Measurements from ENCODE around the gene SZRD1. TPM values are rescaled to one million over a fixed set of nuclear protein-coding genes. Genes with fewer than 3 reads are reported as not detected.

The SZRD1 gene
- total RNA-seq (2021) (104 and 114 TPM in 2 replicates), Bru-seq, nascent RNA (percentile 90 among the genes with signal in this experiment), BruChase-seq, experiment 1, labeled RNA remaining after a 2-hour chase (percentile 84 among the genes with signal in this experiment), BruChase-seq, experiment 2, labeled RNA remaining after a 6-hour chase (percentile 95 among the genes with signal in this experiment)
- long read RNA-seq, transcript SZRD1-201 (4 exons, 3,636 nt) = minor isoform, 7 of 129 reads
- long read RNA-seq, transcript SZRD1-202 (3 exons, 3,447 nt) = minor isoform, 20 of 129 reads
- long read RNA-seq, transcript SZRD1-210 (3 exons, 3,401 nt) = major isoform, 25 of 129 reads
- long read RNA-seq, partial matches to known transcripts = 3 of 129 reads
- long read RNA-seq, other reads (novel, unspliced or antisense) = 73 of 129 reads

- ChIA-PET CTCF (interaction anchor here (0.7 to 1.3 kb wide), 3 partner anchors 14 to 160 kb away, joined by 4 to 6 read pairs (median 5); partner anchors contain the start of gene FBXO42), POLR2A (ENCODE audit: unreplicated experiment) (interaction anchor here (0.6 kb wide), 1 partner anchor 154 kb away, joined by 3 read pairs; the partner anchor contains the start of gene ARHGEF19)
- H3K4me3 ChIP-seq = peak within 1 kb of the TSS; percentile 59
- intact Hi-C loops (cut with micrococcal nuclease; ENCODE audit: unreplicated experiment) = loop anchor here (5.0 kb wide), 2 partner anchors 76 to 354 kb away; partner anchors contain the start of gene NECAP2
- no peaks in the 10 kb centered on the region for H3K9me3 ChIP-seq (ENCODE audit: insufficient read depth, low read depth)
- H2AFZ ChIP-seq = peak within 1 kb of the TSS; percentile 77
- peaks cover 29% of the 10 kb centered on the region for H4K20me1 ChIP-seq (ENCODE audit: insufficient read depth)
- peaks cover 43% of the 10 kb centered on the region for H3K79me2 ChIP-seq (ENCODE audit: low read depth)
- no peaks in the 10 kb centered on the region; the same call in 1 of the 2 replicates for H3F3A ChIP-seq (ENCODE audit: insufficient read depth, low read depth)
- no TSS peak for BruUV-seq (replicated peaks)
- H3K27ac ChIP-seq = peak within 1 kb of the TSS; percentile 74
- no peaks in the 10 kb centered on the region for H3K9me2 ChIP-seq (ENCODE audit: insufficient read depth)
- H3K36me3 ChIP-seq (ENCODE audit: low read depth) = no peaks in the 10 kb centered on the region
- DNase-seq = peak; percentile 92
- 0 out of 2 replicates have a peak, but pooled peaks cover 7% of the 10 kb centered on the region for H3K4me1 ChIP-seq (replicated peaks; ENCODE audit: insufficient read depth)
- no peak for TF ChIP-seq CTCF (conservative IDR thresholded peaks at IDR 0.05)
- no peak for TF ChIP-seq EZH2 (IDR thresholded peaks at IDR 0.05; ENCODE audit: low read depth)
- no peaks in the 10 kb centered on the region for H3K27me3 ChIP-seq (ENCODE audit: insufficient read depth, low read depth)
- peak within 1 kb of the TSS; percentile 85 for H3K4me2 ChIP-seq
These were observed at the start of gene SZRD1 for GRCh38 chr1:16366722-16367257. TSS of gene SZRD1 (plus strand) at chr1:16367242. CDS start at chr1:16367258, 16 bp downstream.

GRCh38 chr1:16318555-16318954 is 48.5 kb upstream of the SZRD1 start:
- Histone ChIP-seq H3K4me2 (no peak overlapping the region), H3K79me2 (ENCODE audit: low read depth) (peaks cover 16% of the 10 kb centered on the region), H3K27ac (no peak overlapping the region), H4K20me1 (ENCODE audit: insufficient read depth) (0 out of 2 replicates have a peak, but pooled peaks cover 7% of the 10 kb centered on the region), H3K9me2 (ENCODE audit: insufficient read depth) (no peaks in the 10 kb centered on the region), H3K36me3 (ENCODE audit: low read depth) (no peaks in the 10 kb centered on the region), H2AFZ (no peak overlapping the region), H3K4me3 (no peak overlapping the region), H3F3A (ENCODE audit: insufficient read depth, low read depth) (no peaks in the 10 kb centered on the region), H3K27me3 (ENCODE audit: insufficient read depth, low read depth) (no peaks in the 10 kb centered on the region), H3K4me1 (replicated peaks; ENCODE audit: insufficient read depth) (no peaks in the 10 kb centered on the region), H3K9me3 (ENCODE audit: insufficient read depth, low read depth) (no peaks in the 10 kb centered on the region)
- DNase-seq = no peak
- CTCF ChIA-PET = interaction anchor here (0.7 kb wide), 1 partner anchor 41 kb away, joined by 3 read pairs; no protein-coding TSS in a partner anchor
- BruUV-seq (replicated peaks) = no TSS peak
- intact Hi-C loops (cut with micrococcal nuclease; ENCODE audit: unreplicated experiment) = no loop called here
- TF ChIP-seq CTCF (conservative IDR thresholded peaks at IDR 0.05) (no peak), EZH2 (IDR thresholded peaks at IDR 0.05; ENCODE audit: low read depth) (no peak)
- POLR2A ChIA-PET (ENCODE audit: unreplicated experiment) = no interaction called here

- Histone ChIP-seq H3F3A (ENCODE audit: insufficient read depth, low read depth) (no peaks in the 10 kb centered on the region), H3K4me1 (replicated peaks; ENCODE audit: insufficient read depth) (peaks cover 9% of the 10 kb centered on the region), H3K4me2 (no peak overlapping the region), H4K20me1 (ENCODE audit: insufficient read depth) (0 out of 2 replicates have a peak, but pooled peaks cover 7% of the 10 kb centered on the region), H3K27ac (no peak overlapping the region), H3K9me3 (ENCODE audit: insufficient read depth, low read depth) (no peaks in the 10 kb centered on the region), H3K79me2 (ENCODE audit: low read depth) (peaks cover 23% of the 10 kb centered on the region), H3K36me3 (ENCODE audit: low read depth) (no peaks in the 10 kb centered on the region), H3K9me2 (ENCODE audit: insufficient read depth) (no peaks in the 10 kb centered on the region), H3K4me3 (no peak overlapping the region), H3K27me3 (ENCODE audit: insufficient read depth, low read depth) (no peaks in the 10 kb centered on the region), H2AFZ (no peak overlapping the region)
- no peak for DNase-seq
- ChIA-PET CTCF (interaction anchor here (0.5 kb wide), 1 partner anchor 205 kb away, joined by 19 read pairs; no protein-coding TSS in a partner anchor), POLR2A (ENCODE audit: unreplicated experiment) (no interaction called here)
- intact Hi-C loops (cut with micrococcal nuclease; ENCODE audit: unreplicated experiment) = no loop called here
- BruUV-seq (replicated peaks) = no TSS peak
- TF ChIP-seq CTCF (conservative IDR thresholded peaks at IDR 0.05) (no peak), EZH2 (IDR thresholded peaks at IDR 0.05; ENCODE audit: low read depth) (no peak)
These were observed 45.7 kb upstream of the SZRD1 start for GRCh38 chr1:16321176-16321867.
